Stimulated activated CD4-positive, alpha-beta T cell treated with anti-CD3 and anti-CD28 coated beads, Interleukin-1b, Interleukin-23, amount 100 ng/mL, for 48 hours (primary cell): ENCODE data around the gene NHS.

Experiments
- DNase-seq: peaks from one replicate; pipeline ENCODE4 v3.0.0-alpha.2; 2020

NHS gene

GRCh38 chrX:17374619-17375366 lies at the start of gene NHS:
Gene NHS (plus strand): TSS chrX:17375200. CDS start chrX:17375758, 558 bp downstream.
- DNase-seq = peak; percentile 14

- no peak for DNase-seq
These were observed 46.2 kb upstream of the NHS start for GRCh38 chrX:17328837-17329236.

GRCh38 chrX:17336377-17336776 lies 38.6 kb upstream of the NHS start:
- no peak for DNase-seq

- DNase-seq = no peak
These were observed 19.0 kb upstream of the NHS start for GRCh38 chrX:17355976-17356375.

- DNase-seq = no peak
These were observed 15.5 kb upstream of the NHS start for GRCh38 chrX:17359500-17359899.

GRCh38 chrX:17361620-17362019 lies 13.4 kb upstream of the NHS start:
- no peak for DNase-seq

GRCh38 chrX:17368002-17368401 lies 7.0 kb upstream of the NHS start:
- no peak for DNase-seq

- DNase-seq = no peak
These were observed 5.7 kb upstream of the NHS start for GRCh38 chrX:17369309-17369708.

- DNase-seq = no peak
These were observed 4.8 kb upstream of the NHS start for GRCh38 chrX:17370191-17370590.

- no peak for DNase-seq
These were observed 2.9 kb upstream of the NHS start for GRCh38 chrX:17372052-17372451.

- no peak for DNase-seq
These were observed 1.7 kb upstream of the NHS start for GRCh38 chrX:17373337-17373736.

- no peak for DNase-seq
These were observed 302 bp downstream of the NHS start for GRCh38 chrX:17375367-17375636.

- DNase-seq = no peak
These were observed 834 bp downstream of the NHS start for GRCh38 chrX:17375637-17376430.

GRCh38 chrX:17376431-17377077 lies 1.6 kb downstream of the NHS start:
- peak; percentile 25 for DNase-seq

GRCh38 chrX:17377091-17377717 lies 2.2 kb downstream of the NHS start:
- DNase-seq = peak; percentile 42

- DNase-seq = peak; percentile 61
These were observed 2.8 kb downstream of the NHS start for GRCh38 chrX:17377795-17378194.

- no peak for DNase-seq
These were observed 5.2 kb downstream of the NHS start for GRCh38 chrX:17380221-17380620.

- no peak for DNase-seq
These were observed 15.4 kb downstream of the NHS start for GRCh38 chrX:17390419-17390850.

- DNase-seq = no peak
These were observed 20.2 kb downstream of the NHS start for GRCh38 chrX:17395154-17395553.

GRCh38 chrX:17397074-17397473 lies 22.1 kb downstream of the NHS start:
- no peak for DNase-seq

GRCh38 chrX:17403189-17403691 lies 28.2 kb downstream of the NHS start:
- no peak for DNase-seq

- DNase-seq = no peak
These were observed 29.0 kb downstream of the NHS start for GRCh38 chrX:17403972-17404371.

GRCh38 chrX:17405225-17405969 lies 30.4 kb downstream of the NHS start:
- no peak for DNase-seq
